Measurements from ENCODE around the gene LRRC3C. TPM values are rescaled to one million over a fixed set of nuclear protein-coding genes. Genes with fewer than 3 reads are reported as not detected.
"Not testable (repeated sequence)": the region's sequence is repeated elsewhere in the genome, so short reads cannot be mapped to it uniquely, and the experiment has no call there.

LRRC3C gene
- total RNA-seq, 1 experiment from 2014 or later: not detected

GRCh38 chr17:39899215-39899614 lies 28.3 kb upstream of the LRRC3C start:
- CTCF ChIA-PET: no interaction called here
- DNase-seq (ENCODE audit: low spot score): no peak
- H3K27ac ChIP-seq (ENCODE audit: low read depth, low read length, poor library complexity, severe bottlenecking): no peak overlapping the region
- no peak for TF ChIP-seq CTCF (conservative IDR thresholded peaks at IDR 0.05; ENCODE audit: low read depth, low read length)
- no peak for TF ChIP-seq EZH2 (IDR thresholded peaks at IDR 0.05; ENCODE audit: borderline replicate concordance, low read depth, low read length, poor library complexity, severe bottlenecking)
- no TSS peak for BruUV-seq (replicated peaks)
- no peak overlapping the region for H3K4me3 ChIP-seq (ENCODE audit: low read depth, low read length, poor library complexity, severe bottlenecking)
- no peaks in the 10 kb centered on the region for H3K9me3 ChIP-seq (ENCODE audit: low read depth, low read length, poor library complexity, severe bottlenecking)
- no peaks in the 10 kb centered on the region for H3K4me1 ChIP-seq (ENCODE audit: insufficient read depth, low read length, poor library complexity, severe bottlenecking)
- H3K36me3 ChIP-seq (ENCODE audit: insufficient read depth, low read length, poor library complexity, severe bottlenecking): no peaks in the 10 kb centered on the region
- intact Hi-C loops (cut with micrococcal nuclease; ENCODE audit: unreplicated experiment): no loop called here
- POLR2A ChIA-PET (ENCODE audit: low non-redundant PET): no interaction called here
- no peaks in the 10 kb centered on the region for H3K27me3 ChIP-seq (replicated peaks; ENCODE audit: insufficient read depth, low read depth, low read length, poor library complexity)

DNA sequence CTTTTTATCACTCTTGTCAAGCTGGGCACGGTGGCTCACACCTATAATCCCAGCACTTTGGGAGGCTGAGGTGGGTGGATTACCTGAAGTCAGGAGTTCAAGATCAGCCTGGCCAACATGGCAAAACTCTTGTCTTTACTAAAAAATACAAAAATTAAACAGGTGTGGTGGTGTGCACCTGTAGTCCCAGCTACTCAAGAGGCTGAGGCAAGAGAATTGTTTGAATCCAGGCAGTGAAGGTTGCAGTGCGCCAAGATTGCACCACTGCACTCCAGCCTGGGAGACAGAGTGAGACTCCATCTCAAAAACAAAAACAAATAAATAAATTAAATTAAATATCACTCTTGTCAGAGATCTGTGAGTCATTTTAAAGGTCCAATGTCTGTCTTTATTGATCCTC lies 25.5 kb upstream of the LRRC3C start:
- BruUV-seq (replicated peaks); H3K27me3 ChIP-seq (replicated peaks; ENCODE audit: insufficient read depth, low read depth, low read length, poor library complexity); H3K4me1 ChIP-seq (ENCODE audit: insufficient read depth, low read length, poor library complexity, severe bottlenecking); H3K9me3 ChIP-seq (ENCODE audit: low read depth, low read length, poor library complexity, severe bottlenecking); H3K4me3 ChIP-seq (ENCODE audit: low read depth, low read length, poor library complexity, severe bottlenecking); intact Hi-C loops (cut with micrococcal nuclease; ENCODE audit: unreplicated experiment); POLR2A ChIA-PET (ENCODE audit: low non-redundant PET); DNase-seq (ENCODE audit: low spot score); CTCF ChIA-PET; H3K27ac ChIP-seq (ENCODE audit: low read depth, low read length, poor library complexity, severe bottlenecking); H3K36me3 ChIP-seq (ENCODE audit: insufficient read depth, low read length, poor library complexity, severe bottlenecking): not testable (repeated sequence)

DNA sequence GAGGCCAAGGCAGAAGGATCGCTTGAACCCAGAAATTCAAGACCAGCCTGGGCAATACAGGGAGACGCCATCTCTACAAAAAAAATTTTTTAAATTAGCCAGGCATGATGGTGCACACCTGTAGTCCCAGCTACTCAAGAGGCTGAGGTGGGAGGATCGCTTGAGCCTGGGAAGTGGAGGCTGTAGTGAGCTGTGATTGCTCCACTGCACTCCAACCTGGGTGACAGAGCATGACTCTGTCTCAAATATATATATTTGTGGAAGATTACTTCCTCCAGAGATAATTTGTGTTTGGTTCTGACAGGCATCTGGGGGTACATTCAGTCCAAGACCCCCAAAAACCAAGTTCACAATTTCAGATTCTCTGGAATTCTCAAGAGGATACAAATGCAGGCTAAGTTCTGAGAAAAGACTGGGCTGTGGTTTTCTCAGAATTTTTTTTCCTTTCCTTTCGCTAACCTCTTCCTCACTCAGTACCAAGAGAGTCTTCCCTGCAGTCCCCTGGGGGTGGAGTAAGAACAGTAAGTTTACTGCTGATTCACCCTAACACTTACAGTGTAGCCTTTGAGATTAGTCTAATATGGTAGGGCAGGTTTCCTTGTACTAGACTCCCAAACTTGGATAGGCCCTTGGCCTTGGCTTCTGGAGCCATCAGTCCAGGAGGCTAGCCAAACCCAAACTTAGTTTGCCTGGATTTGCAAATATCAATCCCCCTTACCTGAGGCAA lies 24.2 kb upstream of the LRRC3C start:
- Histone ChIP-seq H3K4me1 (ENCODE audit: insufficient read depth, low read length, poor library complexity, severe bottlenecking) (no peaks in the 10 kb centered on the region), H3K27me3 (replicated peaks; ENCODE audit: insufficient read depth, low read depth, low read length, poor library complexity) (no peaks in the 10 kb centered on the region), H3K4me3 (ENCODE audit: low read depth, low read length, poor library complexity, severe bottlenecking) (no peak overlapping the region), H3K27ac (ENCODE audit: low read depth, low read length, poor library complexity, severe bottlenecking) (no peak overlapping the region), H3K9me3 (ENCODE audit: low read depth, low read length, poor library complexity, severe bottlenecking) (no peaks in the 10 kb centered on the region), H3K36me3 (ENCODE audit: insufficient read depth, low read length, poor library complexity, severe bottlenecking) (no peaks in the 10 kb centered on the region)
- ChIA-PET CTCF (interaction anchor here (0.5 kb wide), 1 partner anchor 131 kb away, joined by 13 read pairs; no protein-coding TSS in a partner anchor), POLR2A (ENCODE audit: low non-redundant PET) (no interaction called here)
- DNase-seq (ENCODE audit: low spot score): no peak
- TF ChIP-seq CTCF (conservative IDR thresholded peaks at IDR 0.05; ENCODE audit: low read depth, low read length): no peak
- no peak for TF ChIP-seq EZH2 (IDR thresholded peaks at IDR 0.05; ENCODE audit: borderline replicate concordance, low read depth, low read length, poor library complexity, severe bottlenecking)
- intact Hi-C loops (cut with micrococcal nuclease; ENCODE audit: unreplicated experiment): no loop called here
- no TSS peak for BruUV-seq (replicated peaks)

DNA sequence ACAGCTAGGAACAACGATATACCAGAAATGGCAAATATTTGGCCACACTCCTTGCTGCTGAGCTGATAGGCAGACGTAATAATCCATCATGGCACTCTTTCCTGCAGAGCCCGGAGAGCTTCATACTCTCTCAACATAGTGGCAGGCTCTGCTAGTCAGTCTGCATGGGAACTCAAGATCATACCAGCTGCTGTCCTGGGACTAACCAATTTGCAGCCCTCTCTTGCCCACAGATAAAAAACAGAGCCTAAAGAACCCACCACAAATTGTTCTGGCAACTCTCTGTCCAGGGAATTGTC lies 22.6 kb upstream of the LRRC3C start:
- intact Hi-C loops (cut with micrococcal nuclease; ENCODE audit: unreplicated experiment): no loop called here
- ChIA-PET CTCF (no interaction called here), POLR2A (ENCODE audit: low non-redundant PET) (no interaction called here)

More for the DNA sequence above, 22.6 kb upstream of the LRRC3C start:
- no peaks in the 10 kb centered on the region for H3K36me3 ChIP-seq (ENCODE audit: insufficient read depth, low read length, poor library complexity, severe bottlenecking)
- no peaks in the 10 kb centered on the region for H3K27me3 ChIP-seq (replicated peaks; ENCODE audit: insufficient read depth, low read depth, low read length, poor library complexity)
- no peak overlapping the region for H3K4me3 ChIP-seq (ENCODE audit: low read depth, low read length, poor library complexity, severe bottlenecking)
- no TSS peak for BruUV-seq (replicated peaks)
- no peak overlapping the region for H3K27ac ChIP-seq (ENCODE audit: low read depth, low read length, poor library complexity, severe bottlenecking)
- DNase-seq (ENCODE audit: low spot score): no peak
- no peaks in the 10 kb centered on the region for H3K9me3 ChIP-seq (ENCODE audit: low read depth, low read length, poor library complexity, severe bottlenecking)
- H3K4me1 ChIP-seq (ENCODE audit: insufficient read depth, low read length, poor library complexity, severe bottlenecking): no peaks in the 10 kb centered on the region
- no peak for TF ChIP-seq EZH2 (IDR thresholded peaks at IDR 0.05; ENCODE audit: borderline replicate concordance, low read depth, low read length, poor library complexity, severe bottlenecking)

Measured in A673 (cell line).